ENCODE results near the gene FAHD1.
"Not testable (repeated sequence)": the region's sequence is repeated elsewhere in the genome, so short reads cannot be mapped to it uniquely, and the experiment has no call there.

FAHD1 gene

GRCh38 chr16:1839554-1839953, 12.5 kb downstream of the FAHD1 start:
- DNase-seq: no peak

GRCh38 chr16:1845985-1846384, 19.0 kb downstream of the FAHD1 start:
- no peak for DNase-seq

GRCh38 chr16:1846416-1846815, 19.4 kb downstream of the FAHD1 start:
- DNase-seq: no peak

GRCh38 chr16:1850981-1851380, 24.0 kb downstream of the FAHD1 start:
- DNase-seq: no peak

GRCh38 chr16:1851793-1852192, 24.8 kb downstream of the FAHD1 start:
- no peak for DNase-seq

- no peak for DNase-seq
Measured at GRCh38 chr16:1857433-1858097, 30.6 kb downstream of the FAHD1 start.

GRCh38 chr16:1858189-1858865, 31.3 kb downstream of the FAHD1 start:
- DNase-seq: no peak

- no peak for DNase-seq
Measured at GRCh38 chr16:1859650-1860049, 32.6 kb downstream of the FAHD1 start.

GRCh38 chr16:1861730-1862129, 34.7 kb downstream of the FAHD1 start:
- no peak for DNase-seq

GRCh38 chr16:1862394-1862793, 35.4 kb downstream of the FAHD1 start:
- DNase-seq: no peak

GRCh38 chr16:1863681-1864460, 36.9 kb downstream of the FAHD1 start:
- DNase-seq: peak in 2 of 51 donors; percentile 0 to 17

- DNase-seq: no peak
Measured at GRCh38 chr16:1865902-1866690, 39.1 kb downstream of the FAHD1 start.

- peak in 1 of 51 donors; percentile 2 for DNase-seq
Measured at GRCh38 chr16:1870365-1871082, 43.5 kb downstream of the FAHD1 start.

GRCh38 chr16:1871974-1872635, 45.1 kb downstream of the FAHD1 start, which contains the start of gene MEIOB:
Gene MEIOB, minus strand, starts transcription at chr16:1872164. Its CDS starts 3,989 bp downstream, at chr16:1868175.
- peak in 9 of 51 donors; percentile 2 to 14 (median 5) for DNase-seq

- no peak for DNase-seq
Measured at GRCh38 chr16:1874854-1875253, 47.8 kb downstream of the FAHD1 start.

GRCh38 chr16:1876066-1876465, 49.1 kb downstream of the FAHD1 start:
- not testable (repeated sequence) for DNase-seq

GRCh38 chr16:1876468-1876867, 49.5 kb downstream of the FAHD1 start:
- no peak for DNase-seq

GRCh38 chr16:1877089-1877488, 50.1 kb downstream of the FAHD1 start:
- no peak for DNase-seq

- DNase-seq: no peak
Measured at GRCh38 chr16:1877804-1878203, 50.8 kb downstream of the FAHD1 start.

- DNase-seq: no peak
Measured at GRCh38 chr16:1878256-1878655, 51.2 kb downstream of the FAHD1 start.

All from hypothalamus (tissue), 51 donors.